GM06990 (cell line): ENCODE results near the gene RPL41.

Source experiments
- DNase-seq: peaks from one replicate; pipeline ENCODE4 v3.0.0-alpha.2; 2011; ENCODE audit not compliant: insufficient read length; ENCODE audit errors: extremely low read depth
- H3K27me3 ChIP-seq: replicated peaks from 2 replicates; pipeline ENCODE4 v1.6.0; 2011; ENCODE audit warnings: low read length; ENCODE audit not compliant: control insufficient read depth, insufficient read depth
- H3K36me3 ChIP-seq: 2 replicates; pipeline ENCODE4 v1.5.1; 2011; ENCODE audit warnings: low read length; ENCODE audit not compliant: control insufficient read depth, insufficient read depth
- H3K4me3 ChIP-seq: replicated peaks from 2 replicates; pipeline ENCODE4 v1.5.1; 2011; ENCODE audit warnings: low read depth, mild to moderate bottlenecking, control low read depth, low read length
- TF ChIP-seq, protein P1 (sequence below): IDR thresholded peaks from 2 replicates; pipeline ENCODE4 v1.5.1; 2011; ENCODE audit warnings: low read length, control low read depth, mild to moderate bottlenecking, inconsistent platforms; ENCODE audit not compliant: insufficient read depth, poor library complexity, severe bottlenecking

Gene RPL41

DNA sequence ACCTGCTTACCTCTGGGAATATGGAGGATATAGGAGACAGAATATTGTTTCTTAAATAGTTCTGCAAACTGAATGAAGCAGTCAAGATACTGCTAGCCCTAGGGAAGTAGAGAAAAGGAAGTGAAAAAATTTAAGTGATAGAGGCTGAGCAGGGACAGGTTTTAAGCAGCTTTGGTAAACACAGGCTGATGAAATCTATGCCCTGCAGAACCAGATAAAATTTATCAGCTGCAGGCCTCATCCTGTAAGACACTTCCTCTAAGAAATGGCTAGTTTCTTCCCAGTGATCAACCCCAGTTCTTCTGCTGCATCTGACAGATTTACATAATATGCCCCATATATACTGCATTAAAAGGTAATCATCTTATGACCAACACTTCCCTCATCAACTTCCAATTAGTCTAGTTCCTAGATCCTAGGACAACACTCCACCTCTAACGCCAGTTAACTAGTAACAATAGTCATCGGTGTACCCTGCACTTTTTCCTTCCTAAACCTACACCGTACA lies 10.4 kb downstream of the RPL41 start:
- TF ChIP-seq, protein P1, sequence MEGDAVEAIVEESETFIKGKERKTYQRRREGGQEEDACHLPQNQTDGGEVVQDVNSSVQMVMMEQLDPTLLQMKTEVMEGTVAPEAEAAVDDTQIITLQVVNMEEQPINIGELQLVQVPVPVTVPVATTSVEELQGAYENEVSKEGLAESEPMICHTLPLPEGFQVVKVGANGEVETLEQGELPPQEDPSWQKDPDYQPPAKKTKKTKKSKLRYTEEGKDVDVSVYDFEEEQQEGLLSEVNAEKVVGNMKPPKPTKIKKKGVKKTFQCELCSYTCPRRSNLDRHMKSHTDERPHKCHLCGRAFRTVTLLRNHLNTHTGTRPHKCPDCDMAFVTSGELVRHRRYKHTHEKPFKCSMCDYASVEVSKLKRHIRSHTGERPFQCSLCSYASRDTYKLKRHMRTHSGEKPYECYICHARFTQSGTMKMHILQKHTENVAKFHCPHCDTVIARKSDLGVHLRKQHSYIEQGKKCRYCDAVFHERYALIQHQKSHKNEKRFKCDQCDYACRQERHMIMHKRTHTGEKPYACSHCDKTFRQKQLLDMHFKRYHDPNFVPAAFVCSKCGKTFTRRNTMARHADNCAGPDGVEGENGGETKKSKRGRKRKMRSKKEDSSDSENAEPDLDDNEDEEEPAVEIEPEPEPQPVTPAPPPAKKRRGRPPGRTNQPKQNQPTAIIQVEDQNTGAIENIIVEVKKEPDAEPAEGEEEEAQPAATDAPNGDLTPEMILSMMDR = no peak
- Histone ChIP-seq H3K27me3 (no peaks in the 10 kb centered on the region), H3K4me3 (no peak overlapping the region), H3K36me3 (peaks cover 5% of the 10 kb centered on the region)
- DNase-seq = no peak

DNA sequence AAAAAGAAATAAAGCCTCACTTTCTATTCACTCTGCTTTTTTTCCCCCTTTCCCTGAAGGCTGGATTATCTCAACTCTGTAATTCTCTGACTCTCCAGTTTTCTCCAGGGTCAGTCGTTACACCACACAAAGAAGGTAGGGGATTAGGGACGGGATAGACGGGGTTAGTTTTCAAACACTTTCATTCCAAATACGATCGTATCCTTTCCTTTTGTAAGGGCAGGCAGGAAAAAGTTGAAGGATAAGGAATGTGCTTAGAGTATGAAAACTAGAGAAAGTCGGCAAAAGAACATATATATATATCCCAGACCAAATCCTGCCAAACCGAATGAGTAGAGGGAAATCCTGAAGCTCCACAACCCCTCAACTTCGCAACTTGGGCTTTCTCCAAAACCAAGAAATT lies 11.1 kb downstream of the RPL41 start:
- peak overlapping the region; percentile 32 for H3K4me3 ChIP-seq
- no peak for DNase-seq
- no peaks in the 10 kb centered on the region for H3K27me3 ChIP-seq
- H3K36me3 ChIP-seq = peaks cover 5% of the 10 kb centered on the region
- TF ChIP-seq, protein P1 = no peak

DNA sequence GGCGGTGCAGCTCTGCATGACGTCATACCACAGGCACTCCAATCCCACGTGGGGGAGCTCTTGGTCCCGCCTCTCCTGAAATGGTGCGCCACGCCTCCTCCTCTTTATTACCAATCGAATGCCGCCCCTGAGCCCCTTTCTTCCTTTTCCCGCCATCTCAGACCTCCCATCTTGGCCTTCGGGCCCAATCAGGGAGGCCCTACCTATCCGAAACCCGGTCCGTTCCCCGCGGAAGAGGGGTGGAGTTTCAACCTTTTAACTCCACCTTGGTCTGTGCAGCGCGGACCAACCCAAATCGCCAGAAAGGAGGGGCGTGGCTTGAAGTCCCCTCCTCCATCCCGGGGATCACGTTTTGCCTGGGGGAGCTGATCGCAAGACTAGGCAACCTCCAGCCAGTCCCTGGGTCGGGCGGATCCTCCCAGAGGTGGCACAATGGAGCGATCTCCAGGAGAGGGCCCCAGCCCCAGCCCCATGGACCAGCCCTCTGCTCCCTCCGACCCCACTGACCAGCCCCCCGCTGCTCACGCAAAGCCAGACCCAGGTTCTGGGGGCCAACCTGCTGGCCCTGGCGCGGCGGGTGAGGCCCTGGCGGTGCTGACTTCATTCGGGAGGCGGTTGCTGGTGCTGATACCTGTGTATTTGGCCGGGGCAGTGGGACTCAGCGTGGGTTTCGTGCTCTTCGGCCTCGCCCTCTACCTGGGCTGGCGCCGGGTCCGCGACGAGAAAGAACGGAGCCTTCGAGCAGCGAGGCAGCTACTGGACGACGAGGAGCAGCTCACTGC lies 11.6 kb downstream of the RPL41 start, which contains the start of gene ESYT1:
ESYT1 (plus strand) TSS at position 380 of the 782 bp plus-strand sequence; CDS start at position 433, 53 bp downstream.
- Histone ChIP-seq H3K27me3 (no peaks in the 10 kb centered on the region), H3K4me3 (peak within 1 kb of the TSS; percentile 76), H3K36me3 (peaks cover 5% of the 10 kb centered on the region)
- DNase-seq = peak; percentile 93
- TF ChIP-seq, protein P1 = no peak

DNA sequence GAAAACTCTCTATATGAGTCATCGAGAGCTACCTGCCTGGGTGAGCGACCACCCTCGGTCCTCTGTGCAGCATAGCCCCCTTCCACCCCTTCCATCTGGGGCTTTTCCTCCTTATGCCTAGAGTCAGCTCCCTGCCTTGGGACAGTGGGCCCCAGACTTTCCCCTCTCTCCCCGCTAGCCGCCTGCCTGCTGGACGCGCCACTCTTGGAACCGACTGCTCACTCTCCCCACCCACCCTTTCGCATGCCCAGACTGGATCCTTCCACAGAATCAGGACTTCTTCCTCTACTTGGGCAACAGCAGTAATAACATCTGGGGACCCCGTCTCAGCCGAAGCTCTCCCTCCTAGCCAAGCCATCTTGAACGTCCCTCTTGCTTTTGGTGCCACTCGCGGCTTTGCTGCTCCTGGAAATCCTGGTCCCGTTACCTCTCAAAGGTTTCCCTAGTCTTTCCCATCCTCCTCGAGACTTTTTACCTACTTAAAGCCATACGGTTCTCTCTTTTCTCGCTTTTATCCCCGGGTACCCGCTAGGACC lies 12.3 kb downstream of the RPL41 start:
- DNase-seq = peak; percentile 51
- peak overlapping the region; percentile 76 for H3K4me3 ChIP-seq
- peaks cover 8% of the 10 kb centered on the region for H3K36me3 ChIP-seq
- H3K27me3 ChIP-seq = no peaks in the 10 kb centered on the region
- TF ChIP-seq, protein P1 = no peak

DNA sequence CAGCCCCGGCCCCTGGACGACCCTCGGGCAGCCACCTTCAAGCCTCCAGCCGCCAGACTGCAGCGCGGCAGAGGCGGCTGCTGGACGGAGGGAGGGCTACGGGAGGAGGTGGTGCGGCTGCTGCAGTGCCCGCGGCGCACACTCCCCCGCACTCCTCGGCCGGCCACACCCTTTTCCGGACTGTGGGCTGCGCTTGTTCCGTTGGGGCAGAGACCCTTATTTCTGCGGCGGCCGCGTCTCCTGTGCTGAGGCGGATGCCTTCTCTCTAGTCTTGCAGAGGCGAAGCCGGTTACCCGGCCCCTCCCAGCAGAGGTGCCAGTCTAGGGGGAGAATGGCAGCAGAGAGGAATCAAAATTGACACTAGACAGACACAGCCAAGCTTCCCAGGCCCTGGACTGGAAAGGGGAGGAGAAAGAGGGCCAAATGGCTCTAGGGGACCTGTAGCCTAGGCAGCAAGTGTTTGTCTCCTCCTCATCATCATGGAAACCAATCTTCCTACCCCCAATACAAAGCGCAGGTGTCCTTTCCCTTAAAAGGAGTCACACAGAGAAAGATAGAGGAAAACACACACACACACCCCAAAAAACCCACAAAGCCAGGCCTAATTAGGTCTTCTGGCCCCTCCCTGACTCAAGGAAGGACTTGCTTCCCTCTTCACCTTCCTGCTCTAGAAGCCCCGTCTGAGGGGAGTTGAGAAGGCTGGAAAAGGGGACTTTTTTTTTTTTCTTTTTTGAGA lies 12.9 kb downstream of the RPL41 start:
- peak; percentile 84 for DNase-seq
- TF ChIP-seq, protein P1 = no peak
- Histone ChIP-seq H3K4me3 (peak overlapping the region; percentile 76), H3K27me3 (no peaks in the 10 kb centered on the region), H3K36me3 (peaks cover 10% of the 10 kb centered on the region)
